ENCODE measurements around the gene MED13L.
A peak's percentile ranks its signal among the peaks of the same experiment; 100 is the strongest.

DNA sequence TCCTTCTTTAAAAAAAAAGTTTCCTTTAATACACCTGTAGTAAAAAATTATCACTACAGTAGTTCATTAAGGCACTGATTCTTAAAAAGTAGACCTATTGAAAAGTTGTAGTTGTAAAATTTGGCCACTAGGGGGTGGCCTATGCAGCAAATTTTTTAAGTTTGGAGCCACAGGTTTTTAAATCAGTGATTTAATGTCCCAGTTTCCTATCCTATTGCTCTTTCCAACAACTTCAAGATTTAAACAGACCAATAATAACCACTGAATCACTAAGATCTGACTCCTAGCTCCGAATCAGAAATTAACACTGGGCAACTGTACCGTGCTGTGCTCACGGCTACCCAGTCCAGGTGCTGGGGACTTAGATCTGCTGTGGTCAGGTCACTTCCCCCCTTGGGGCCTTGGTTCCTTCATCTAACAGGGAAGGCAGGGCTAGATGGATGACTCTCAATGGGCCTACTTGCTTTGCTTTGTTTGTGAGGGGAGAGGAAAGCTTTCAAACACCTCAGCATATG lies 279.3 kb downstream of the MED13L start:
- TF ChIP-seq, protein P1, sequence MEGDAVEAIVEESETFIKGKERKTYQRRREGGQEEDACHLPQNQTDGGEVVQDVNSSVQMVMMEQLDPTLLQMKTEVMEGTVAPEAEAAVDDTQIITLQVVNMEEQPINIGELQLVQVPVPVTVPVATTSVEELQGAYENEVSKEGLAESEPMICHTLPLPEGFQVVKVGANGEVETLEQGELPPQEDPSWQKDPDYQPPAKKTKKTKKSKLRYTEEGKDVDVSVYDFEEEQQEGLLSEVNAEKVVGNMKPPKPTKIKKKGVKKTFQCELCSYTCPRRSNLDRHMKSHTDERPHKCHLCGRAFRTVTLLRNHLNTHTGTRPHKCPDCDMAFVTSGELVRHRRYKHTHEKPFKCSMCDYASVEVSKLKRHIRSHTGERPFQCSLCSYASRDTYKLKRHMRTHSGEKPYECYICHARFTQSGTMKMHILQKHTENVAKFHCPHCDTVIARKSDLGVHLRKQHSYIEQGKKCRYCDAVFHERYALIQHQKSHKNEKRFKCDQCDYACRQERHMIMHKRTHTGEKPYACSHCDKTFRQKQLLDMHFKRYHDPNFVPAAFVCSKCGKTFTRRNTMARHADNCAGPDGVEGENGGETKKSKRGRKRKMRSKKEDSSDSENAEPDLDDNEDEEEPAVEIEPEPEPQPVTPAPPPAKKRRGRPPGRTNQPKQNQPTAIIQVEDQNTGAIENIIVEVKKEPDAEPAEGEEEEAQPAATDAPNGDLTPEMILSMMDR (IDR thresholded peaks at IDR 0.05) = peak; percentile 72 to 87 (median 84)
- TF ChIP-seq POLR2A (IDR thresholded peaks at IDR 0.05) = no peak
